GM18499 (cell line): ENCODE measurements around the gene TRAF2.

ENCODE experiments used
- ATAC-seq: cut with Tn5 transposase; IDR thresholded peaks from one replicate; pipeline ENCODE4 v1.9.1; 2021; ENCODE audit warnings: moderate number of reproducible peaks; ENCODE audit not compliant: insufficient read depth, unreplicated experiment

Gene TRAF2

GRCh38 chr9:136928591-136928990 lies 42.3 kb downstream of the TRAF2 start:
- ATAC-seq: no peak

GRCh38 chr9:136930014-136930413 lies 43.7 kb downstream of the TRAF2 start:
- ATAC-seq: no peak

- no peak for ATAC-seq
Measured at GRCh38 chr9:136931611-136932130, 45.4 kb downstream of the TRAF2 start.

- no peak for ATAC-seq
Measured at GRCh38 chr9:136934277-136934676, 48.0 kb downstream of the TRAF2 start.

GRCh38 chr9:136935651-136936050 lies 49.3 kb downstream of the TRAF2 start:
- no peak for ATAC-seq

GRCh38 chr9:136936645-136937170 lies 50.4 kb downstream of the TRAF2 start:
- no peak for ATAC-seq

- ATAC-seq: no peak
Measured at GRCh38 chr9:136937186-136938001, 51.1 kb downstream of the TRAF2 start.

- no peak for ATAC-seq
Measured at GRCh38 chr9:136939431-136939995, 53.2 kb downstream of the TRAF2 start.

GRCh38 chr9:136939996-136940525 lies 53.7 kb downstream of the TRAF2 start:
- no peak for ATAC-seq

- no peak for ATAC-seq
Measured at GRCh38 chr9:136940526-136941230, 54.4 kb downstream of the TRAF2 start.

- no peak for ATAC-seq
Measured at GRCh38 chr9:136941231-136942111, 55.2 kb downstream of the TRAF2 start.

- no peak for ATAC-seq
Measured at GRCh38 chr9:136942112-136942880, 56.0 kb downstream of the TRAF2 start.

GRCh38 chr9:136942881-136943230 lies 56.5 kb downstream of the TRAF2 start:
- no peak for ATAC-seq

GRCh38 chr9:136943291-136944211 lies 57.2 kb downstream of the TRAF2 start:
- ATAC-seq: peak; percentile 18

GRCh38 chr9:136944212-136944518 lies 57.8 kb downstream of the TRAF2 start:
- peak; percentile 11 for ATAC-seq

- ATAC-seq: peak; percentile 67
Measured at GRCh38 chr9:136944519-136945332, 58.4 kb downstream of the TRAF2 start, which contains the start of the genes C8G and FBXW5. Gene C8G, plus strand, starts transcription at chr9:136945243. Its CDS starts 78 bp downstream, at chr9:136945321. Gene FBXW5, minus strand, starts transcription at chr9:136944738. Its CDS starts 655 bp downstream, at chr9:136944083.
